ENCODE measurements around the gene ICAM5.

DNA sequence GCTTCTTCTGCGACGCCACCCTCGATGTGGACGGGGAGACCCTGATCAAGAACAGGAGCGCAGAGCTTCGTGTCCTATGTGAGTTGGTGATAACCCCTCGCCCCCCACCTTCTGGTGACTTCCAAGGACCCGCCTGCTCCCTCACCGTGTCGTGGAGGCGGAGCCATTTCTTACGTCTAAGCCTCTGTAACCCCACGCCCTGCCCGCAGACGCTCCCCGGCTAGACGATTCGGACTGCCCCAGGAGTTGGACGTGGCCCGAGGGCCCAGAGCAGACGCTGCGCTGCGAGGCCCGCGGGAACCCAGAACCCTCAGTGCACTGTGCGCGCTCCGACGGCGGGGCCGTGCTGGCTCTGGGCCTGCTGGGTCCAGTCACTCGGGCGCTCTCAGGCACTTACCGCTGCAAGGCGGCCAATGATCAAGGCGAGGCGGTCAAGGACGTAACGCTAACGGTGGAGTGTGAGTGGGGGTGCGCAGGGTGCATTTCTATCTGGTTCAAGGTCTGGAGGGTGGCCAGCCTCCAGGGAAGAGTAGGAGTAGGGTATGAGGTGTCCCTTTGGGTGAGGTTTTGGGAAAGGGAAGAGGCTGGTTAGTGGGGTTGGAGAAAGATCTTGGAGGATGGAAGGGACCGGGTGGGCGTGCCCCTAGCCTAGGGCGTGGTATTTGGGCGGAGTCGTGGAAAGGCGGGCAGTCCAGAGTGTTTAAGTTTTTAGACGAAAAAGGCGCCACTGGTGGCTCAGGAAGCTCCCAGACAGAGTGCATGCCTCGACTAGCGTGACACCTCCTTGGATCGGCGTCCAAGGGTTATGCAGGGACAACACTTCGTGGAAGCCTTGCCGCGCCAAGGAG lies 3.3 kb downstream of the ICAM5 start:
- TF ChIP-seq CTCF (IDR thresholded peaks at IDR 0.05), result no peak
- TF ChIP-seq POLR2A (IDR thresholded peaks at IDR 0.05), result no peak
